GM21423 (cell line): ENCODE results near the gene ABCF2.

Experiments used
- ATAC-seq: cut with Tn5 transposase; IDR thresholded peaks from one replicate; pipeline ENCODE4 v1.9.1; 2021; ENCODE audit warnings: mild to moderate bottlenecking, moderate library complexity; ENCODE audit not compliant: unreplicated experiment

Gene ABCF2

DNA sequence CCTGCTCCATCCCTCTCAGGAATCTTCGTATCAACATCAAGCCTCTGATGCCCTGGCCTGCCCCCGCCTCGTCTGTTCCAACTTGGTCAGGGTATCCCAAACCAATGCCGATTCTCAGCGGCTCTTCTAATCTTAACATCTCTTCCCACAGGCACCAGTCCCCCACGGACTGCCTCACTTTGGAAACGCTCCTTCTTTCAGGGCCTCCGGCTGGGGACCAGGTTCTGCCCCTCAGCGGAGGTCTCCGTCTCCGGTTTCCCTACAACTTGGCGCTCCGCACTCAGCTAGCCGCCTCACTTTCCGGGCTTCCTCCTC, 488 bp downstream of the ABCF2 start:
- peak; percentile 5 for ATAC-seq

DNA sequence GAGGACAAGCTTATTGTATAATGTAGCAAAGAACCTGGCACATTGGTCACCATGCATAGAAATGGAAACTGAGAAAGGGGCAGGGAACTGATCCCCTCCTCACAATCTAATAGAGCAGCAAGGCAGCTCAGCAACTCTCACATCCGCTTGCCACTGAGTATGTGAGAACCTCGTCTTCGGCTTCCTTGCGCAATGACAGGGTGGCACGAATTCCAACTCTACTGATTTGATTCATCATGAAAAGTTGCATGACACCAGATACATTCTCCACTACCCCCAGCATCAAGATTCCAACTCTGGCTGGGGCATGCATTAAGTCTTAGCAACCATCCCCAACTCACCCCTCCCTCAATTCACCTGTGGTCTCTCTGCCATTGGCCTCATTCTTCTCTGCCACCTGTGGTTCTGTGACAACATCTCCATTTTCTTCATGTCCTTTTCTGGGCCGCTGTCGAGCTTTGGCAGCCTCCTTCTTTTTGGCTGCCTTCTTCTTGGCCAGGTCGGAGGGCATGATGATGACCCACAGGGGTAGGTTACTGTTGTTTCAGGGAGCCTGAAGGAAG, 976 bp downstream of the ABCF2 start:
- ATAC-seq = no peak

DNA sequence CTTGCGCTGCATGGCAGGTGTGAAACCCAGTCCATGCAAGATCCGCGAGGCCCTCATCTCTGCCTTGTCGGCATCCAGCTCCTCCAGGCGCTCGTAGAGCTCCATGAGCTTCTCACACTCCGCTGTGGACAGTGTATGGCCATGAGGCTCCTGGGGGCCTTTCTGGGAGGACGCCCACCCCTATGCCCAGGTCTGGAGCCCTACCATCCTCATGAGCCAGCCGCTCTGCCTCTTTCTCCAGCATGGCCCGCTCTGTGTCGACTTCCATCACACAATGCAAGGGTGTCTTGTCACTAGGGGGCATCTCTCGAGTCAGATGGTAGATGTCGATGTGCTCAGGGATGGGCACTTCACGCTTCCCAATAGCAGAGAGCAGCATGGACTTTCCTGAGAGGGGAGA, 3.3 kb downstream of the ABCF2 start:
- no peak for ATAC-seq

DNA sequence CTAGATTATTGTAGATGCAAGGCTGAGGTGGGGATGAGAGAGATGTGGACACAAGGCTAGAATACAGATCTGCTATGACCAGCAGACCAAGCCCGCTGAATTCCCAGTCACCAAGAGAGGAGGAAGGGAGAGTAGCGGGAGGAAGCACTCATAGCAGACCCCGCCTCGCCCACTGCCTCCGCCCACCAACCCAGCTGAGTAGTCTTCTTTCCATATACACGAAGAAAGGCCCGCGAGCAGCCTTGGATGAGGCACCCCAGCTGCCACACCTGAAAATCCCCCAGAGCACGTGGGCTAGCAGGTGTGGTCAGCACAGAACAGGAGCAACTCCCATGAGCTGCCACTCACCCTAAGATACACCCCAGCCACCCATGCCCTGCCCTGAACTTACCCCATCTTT, 8.8 kb downstream of the ABCF2 start:
- ATAC-seq = no peak

DNA sequence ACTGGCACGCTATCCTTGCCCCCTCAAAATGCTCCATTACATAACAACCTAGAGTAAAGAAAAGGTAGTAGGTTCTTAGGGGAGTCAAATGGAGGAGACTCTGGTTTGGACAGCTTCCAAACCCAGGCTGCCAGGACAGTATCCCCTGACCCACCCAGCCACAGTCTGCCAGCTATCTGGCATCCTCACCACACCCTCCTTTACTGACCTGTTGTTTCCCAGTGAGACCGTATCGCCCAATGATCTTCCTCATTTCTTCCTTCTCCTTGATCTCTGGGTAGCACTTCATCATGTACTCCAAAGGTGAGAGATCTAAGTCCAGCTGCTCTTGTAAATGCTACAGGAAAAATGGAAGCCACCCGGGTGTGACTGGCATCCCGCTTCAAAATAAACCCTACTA, 11.6 kb downstream of the ABCF2 start:
- no peak for ATAC-seq

DNA sequence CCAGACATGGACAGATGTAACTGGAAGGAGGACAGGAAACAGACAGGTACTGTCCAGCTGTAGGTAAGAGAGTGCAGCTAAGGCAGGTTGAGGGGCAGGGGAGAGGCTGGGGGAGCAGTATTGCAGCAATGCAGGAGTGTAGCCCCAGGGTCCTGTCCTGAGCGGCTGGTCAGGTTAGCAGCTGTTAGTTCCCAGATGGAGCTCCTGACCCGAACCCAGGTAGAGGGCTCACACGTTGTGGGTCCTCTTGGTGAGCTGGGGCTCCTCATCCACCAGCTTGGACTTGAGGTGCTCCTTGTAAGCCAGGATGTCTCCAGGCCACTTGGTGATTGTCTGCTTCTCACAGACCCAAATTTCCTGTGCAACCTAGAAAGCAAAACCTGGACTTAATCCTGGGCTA, 13.2 kb downstream of the ABCF2 start:
- ATAC-seq = no peak

DNA sequence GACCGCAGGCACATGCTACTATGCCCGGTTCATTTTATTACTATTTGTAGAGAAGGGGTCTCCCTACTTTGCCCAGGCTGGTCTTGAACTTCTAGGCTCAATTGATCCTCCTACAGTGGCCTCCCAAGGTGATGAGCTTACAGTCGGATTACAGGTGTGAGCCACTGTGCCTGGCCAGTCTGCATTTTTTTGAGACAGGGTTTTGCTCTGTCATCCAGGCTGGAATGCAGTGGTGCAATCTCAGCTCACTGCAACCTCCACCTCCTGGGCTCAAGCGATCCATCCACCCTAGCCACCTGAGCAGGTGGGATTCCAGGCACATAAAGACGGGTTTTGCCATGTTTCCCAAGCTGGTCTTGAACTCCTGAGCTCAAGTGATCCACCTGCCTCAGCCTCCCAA, 14.4 kb downstream of the ABCF2 start:
- ATAC-seq = no peak

DNA sequence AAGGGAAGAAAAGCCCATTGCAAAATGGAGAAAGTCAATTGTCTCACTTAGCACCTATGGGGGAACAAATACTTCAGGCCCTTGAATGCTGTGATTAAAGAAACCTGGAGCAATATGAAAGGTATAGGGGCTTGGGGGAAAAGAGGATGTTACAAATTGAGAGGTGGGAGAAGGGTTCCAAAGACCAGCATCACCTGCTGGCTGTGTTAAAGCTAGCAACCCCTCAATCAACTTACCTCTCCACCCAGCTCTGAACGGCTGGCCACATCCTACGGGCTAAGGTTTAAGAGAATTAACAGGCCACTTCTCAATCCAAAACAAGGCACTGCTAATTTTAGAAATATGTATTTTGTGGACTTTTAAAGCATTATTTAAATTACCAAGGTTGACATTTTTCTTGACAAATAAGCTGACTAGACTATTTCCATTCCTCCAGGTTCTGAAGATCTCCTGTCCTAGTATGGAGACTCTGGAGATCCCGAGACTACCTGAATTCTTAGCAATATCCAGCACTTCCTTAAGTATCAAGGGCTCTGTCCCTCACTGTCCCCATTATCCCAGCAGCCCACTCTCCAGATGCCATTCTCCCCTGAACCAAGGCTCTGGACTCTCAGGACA, 15.7 kb downstream of the ABCF2 start:
- no peak for ATAC-seq

DNA sequence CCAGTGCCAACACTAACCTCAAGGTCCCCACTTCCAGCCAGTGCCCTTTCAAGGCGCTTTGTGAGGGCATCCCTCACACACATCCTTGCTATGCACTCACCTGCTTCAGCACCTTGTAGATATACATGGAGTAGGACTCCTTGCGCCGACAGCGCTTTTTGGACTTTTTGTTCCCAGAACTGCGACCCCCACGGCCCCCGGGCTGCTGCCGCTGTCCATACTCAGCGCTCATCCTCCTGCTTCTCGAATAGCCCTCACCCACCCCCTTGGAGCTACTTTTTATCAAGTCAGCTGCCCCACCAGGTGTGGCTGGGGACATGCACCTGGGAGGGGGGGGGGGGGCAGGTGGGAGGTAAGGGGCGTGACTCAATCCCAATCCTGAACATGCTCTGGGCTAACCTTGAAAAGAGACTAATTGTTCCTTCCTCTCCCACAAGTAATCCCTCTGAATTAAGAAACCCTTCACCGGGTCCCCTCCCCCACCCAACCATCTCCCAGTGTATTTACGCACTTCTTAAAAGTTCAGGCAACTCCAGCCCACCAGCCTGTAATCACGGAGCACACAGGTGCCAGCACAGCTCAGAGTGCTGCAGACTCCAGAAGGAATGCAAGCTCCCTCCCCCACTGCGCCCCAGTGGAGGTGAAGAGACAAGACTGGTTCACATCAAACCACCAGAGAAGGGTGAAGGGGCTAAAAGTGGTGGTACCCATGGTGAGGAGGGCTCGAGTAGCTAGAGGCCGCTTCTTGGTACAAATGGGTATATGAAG, 16.7 kb downstream of the ABCF2 start, which contains the start of gene H2BK1:
Gene H2BK1 (minus strand): TSS at position 402 of the 768 bp plus-strand sequence. CDS start 170 bp downstream, at position 232.
- ATAC-seq = no peak

DNA sequence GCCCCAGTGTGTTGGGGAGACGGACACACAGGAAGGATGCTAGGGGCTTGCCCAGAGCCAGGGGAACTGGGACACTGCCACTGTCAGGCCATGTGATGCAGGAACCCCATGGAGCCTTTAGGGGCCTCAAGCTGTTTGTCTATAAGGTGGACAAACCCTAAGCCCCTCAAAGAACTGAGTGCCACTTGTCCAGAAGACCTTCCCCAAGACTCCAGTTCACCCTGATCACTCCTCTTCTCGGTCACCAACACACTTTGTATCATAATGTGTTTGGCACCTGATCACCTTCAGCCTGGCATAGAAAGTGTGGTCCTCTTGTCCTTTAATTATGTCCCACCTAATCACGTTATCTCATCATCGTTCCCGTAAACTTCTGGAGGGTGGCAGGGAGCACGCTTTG, 17.4 kb downstream of the ABCF2 start:
- ATAC-seq = no peak

DNA sequence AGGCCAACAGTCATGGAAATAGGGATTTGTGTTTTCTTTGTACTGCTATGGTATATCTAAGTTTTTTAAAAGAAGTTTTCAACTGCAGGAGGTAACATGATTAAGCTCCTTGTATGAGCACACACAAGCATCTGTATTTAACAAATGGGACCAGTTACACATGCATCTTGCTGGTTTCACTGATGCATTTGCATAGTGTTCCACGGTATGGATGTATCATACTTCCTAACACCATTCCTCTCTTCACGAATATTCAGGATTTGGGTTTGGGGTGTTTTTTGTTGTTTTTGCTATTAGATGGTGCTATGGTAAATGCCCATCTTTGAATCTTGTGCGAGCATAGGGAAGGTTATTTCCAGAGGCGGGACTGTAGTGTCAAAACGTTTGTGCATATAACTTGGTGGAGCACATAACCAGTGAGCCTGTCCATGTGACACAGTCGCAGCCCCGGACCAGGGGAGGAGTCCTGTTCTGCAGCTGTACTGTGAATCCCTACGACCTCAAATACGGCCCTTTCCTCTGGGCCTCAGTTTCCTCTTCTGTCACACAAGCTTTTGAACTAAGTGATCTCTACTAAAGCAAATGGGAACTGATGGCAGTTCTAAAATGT, 18.6 kb downstream of the ABCF2 start:
- ATAC-seq = no peak

DNA sequence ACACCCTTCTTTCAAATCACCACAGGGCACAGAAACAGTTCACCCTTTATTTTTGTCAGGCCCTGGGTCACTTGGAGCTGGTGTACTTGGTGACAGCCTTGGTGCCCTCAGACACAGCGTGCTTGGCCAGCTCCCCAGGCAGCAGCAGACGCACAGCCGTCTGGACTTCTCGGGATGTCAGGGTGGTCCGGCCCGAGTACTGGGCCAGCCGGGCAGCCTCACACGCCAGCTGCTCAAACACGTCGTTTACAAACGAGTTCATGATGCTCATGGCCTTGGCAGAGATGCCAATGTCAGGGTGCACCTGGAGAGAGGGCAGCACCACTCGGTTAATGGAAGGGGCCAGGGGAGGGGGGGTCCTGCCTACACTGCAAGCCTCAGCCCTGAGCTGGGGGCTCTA, 19.2 kb downstream of the ABCF2 start:
- ATAC-seq = no peak

DNA sequence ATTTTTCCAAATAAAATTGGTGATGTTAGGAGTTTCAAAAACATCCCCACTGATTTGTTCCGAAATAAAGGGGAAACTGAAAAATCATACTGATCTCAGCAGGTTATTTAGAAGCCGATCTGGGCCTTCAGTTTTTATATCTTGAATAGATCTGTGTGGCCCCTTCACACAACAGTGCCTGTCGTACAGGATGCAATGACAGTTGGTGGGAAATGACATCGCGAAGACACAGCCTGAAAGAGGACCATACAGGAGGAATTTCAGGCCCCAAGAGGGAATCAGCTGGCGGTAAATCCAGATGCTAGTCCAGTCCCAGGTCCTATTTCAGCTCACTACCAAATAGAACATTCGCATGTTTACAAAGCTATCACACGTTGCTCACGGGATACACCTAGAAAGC, 19.7 kb downstream of the ABCF2 start:
- no peak for ATAC-seq

DNA sequence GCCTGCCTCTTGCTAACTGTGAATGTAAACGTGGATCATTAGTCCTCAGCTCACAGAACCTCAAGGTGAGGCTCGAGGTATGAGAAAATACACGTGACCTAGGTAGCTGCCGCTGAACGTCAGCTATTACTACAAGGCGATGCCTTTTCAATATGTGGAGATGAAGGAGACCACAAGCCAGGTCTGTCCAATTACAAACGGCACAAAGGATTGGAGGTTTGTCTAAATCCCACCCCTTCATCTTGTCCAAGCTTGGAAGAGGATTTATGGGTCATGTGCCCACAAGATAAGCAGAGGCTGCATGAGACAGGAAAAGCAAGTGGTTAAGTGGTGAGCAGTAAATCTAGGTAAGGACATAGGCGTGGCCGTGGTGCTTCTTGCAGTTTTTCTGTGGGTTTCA, 20.1 kb downstream of the ABCF2 start:
- ATAC-seq = no peak

DNA sequence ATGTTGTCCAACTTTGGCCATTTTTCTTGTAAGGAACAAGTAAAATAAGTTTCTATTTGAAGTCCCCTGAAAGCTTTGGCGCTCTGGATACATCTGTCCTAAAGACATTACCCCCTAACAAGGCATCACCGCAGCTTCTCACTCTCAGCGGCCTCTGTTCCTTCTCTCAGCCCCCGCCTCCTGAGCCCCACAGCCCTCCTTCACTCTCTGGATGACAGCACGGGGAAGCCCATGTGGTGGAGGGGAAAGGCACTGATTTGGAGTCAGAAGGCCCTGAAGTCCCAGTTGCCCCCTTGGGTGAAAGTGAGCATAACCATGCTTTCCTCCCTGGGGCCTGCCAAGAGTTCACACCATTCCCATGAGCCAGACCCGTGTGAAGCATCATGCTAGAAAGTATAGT, 21.3 kb downstream of the ABCF2 start:
- ATAC-seq = no peak

DNA sequence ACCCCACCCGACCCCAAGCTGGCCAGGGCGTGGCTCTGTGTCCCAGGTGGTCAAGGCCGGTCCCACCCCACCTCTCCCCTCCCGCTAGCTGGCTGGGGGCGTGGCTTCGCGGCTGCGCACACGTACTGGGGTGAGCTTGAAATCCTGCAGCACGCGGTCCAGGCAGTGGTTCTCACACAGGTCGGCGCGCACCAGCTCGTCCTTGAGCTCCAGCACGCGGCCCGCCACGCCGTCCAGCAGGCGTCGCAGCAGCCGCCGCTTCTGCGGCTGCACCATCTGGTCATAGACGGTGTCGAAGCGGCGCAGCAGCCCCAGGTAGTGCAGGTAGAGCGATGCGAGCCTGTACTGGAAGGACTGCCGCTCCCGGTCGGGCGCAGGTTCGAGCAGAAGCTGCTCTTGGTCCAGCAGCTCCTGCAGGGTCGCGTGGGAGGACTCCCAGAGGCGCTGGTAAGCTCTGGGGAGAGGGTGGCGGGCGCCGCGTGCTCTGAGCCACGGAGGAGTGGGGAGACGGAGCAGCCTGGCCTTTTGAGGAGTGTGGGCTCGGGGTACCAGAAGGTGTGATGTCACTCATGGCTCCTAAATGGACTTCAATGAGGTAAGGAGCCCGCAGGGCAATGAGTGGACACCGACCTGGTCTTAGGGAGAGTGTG, 22.5 kb downstream of the ABCF2 start:
- no peak for ATAC-seq

DNA sequence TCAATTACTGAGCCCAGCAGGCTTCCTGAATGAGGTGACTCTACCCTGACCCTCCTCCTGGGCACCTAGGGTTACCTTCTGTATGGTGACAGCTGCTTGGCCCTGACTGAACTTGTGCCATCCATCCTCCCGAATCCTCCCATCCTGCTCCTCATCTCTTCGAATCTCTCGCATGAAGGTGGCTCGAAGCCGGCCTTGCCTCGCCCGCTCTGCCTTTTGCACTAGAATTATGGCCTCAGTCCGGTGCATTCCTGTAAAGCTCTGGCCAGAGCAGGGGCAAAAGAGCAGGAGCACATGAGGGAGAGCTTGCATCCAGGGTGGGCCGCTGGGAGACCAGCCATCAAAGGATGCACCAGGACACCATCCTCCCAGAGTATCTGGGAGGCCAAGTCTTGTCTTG, 24.2 kb downstream of the ABCF2 start:
- ATAC-seq = no peak

DNA sequence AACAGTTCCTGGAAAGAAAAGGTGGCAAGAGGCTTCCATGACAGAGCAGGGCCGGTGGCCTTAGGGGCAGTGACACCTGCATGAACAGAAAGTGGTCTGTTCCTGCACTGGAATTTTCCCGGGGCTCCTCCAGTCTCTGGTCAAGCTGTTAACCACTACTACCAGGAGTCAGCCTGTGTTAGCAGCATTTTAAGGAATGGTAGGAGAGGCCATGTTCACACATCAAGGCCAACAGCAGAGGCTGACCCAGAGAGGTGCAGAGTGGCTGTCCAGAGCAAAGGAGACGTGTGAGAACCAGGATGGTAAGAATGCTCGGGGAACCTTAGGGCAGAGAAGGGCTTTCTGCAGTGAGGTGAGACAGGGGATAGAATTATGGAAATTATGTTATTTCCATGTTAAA, 25.3 kb downstream of the ABCF2 start:
- ATAC-seq = no peak

DNA sequence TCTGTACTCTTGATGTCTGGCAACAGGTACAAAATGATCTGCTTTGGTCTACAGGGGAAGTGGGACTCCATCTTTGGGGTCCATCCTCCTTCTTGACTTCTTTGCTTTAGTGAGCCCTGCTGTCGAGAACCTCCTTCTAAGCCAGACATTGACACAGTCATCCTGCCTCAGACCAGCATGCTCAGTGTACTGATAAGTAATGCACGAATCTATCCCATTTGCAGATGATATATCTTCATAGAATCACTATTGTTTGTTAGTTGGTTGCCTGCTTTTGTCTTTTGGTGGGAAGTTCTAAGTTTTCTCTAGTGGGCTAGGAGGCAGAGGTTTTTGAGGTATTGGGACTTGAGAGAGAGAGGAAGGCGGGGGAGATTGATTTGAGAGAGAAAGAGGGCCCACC, 25.7 kb downstream of the ABCF2 start:
- ATAC-seq = no peak

DNA sequence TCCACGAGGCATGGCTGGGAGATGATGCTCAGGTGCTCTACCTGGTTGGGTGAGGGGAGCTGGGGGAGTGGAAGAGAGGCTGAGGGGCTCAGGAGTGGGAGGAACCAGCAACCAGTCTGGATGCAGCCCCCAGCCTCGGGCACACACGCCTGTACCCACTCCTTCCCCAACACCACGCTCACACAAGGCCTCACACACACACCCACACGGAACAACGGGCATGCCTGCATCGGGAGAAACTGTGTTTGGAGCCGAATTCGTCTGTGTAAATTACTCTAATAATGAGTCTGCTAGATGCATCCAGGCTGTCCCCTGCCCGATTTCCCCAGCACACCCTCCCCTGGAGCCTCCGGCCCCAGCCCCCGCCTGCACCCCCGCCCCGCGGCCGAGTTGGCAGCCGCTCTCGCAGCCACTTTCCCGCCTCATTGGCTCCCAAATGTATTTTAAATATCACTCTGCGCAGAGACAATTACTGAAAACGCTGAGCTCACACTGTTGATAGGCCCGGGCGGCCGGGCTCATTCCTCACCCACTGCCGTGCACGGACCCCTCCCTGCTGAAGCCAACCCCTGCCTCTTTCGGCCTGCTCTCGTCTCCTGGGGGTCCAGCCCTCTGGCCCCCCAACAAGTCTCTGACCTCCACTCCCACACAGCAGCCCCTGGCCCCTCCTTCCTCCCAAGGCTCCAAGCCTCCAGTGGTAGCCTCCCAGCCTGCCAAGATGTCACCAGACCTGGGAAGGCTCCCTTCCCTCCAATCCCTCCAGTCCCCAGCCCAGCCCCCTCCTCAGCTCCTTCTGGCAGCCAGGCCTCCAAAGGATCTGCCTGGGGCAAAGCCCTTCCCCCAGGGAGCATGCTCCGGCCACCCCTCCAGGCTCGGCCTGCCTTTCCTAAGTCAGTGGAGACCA, 27.8 kb downstream of the ABCF2 start:
- no peak for ATAC-seq

DNA sequence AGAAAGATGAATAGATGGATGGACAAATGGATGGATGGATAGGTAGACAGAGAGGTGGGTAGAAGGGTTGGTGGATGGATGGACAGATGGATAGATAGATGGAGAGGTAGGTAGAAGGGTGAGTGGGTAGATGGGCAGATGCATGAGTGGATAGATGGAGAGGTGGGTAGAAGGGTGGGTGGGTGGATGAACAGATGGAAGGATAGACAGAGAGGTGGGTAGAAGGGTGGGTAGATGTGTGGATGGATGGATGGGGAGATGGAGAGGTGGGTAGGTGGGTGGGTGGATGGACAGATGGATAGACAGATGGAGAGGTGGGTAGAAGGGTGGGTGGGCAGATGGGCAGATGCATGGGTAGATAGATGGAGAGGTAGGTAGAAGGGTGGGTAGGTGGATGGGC, 29.1 kb downstream of the ABCF2 start:
- no peak for ATAC-seq
